K562 treated with DMSO at 1 percent for 4 hours (cell line): Measurements from ENCODE around the gene JRKL. TPM values are rescaled to one million over a fixed set of nuclear protein-coding genes. Genes with fewer than 3 reads are reported as not detected.

ENCODE experiments used
- total RNA-seq: library from RNA; unstranded; fragments of 300-600 nt; gene quantifications from 2 replicates; pipeline ENCODE4 v1.2.3, GENCODE V29; 2022; ENCODE audit not compliant: insufficient read depth

Gene JRKL
- 2.6 and 2.9 TPM in 2 replicates for total RNA-seq

DNA sequence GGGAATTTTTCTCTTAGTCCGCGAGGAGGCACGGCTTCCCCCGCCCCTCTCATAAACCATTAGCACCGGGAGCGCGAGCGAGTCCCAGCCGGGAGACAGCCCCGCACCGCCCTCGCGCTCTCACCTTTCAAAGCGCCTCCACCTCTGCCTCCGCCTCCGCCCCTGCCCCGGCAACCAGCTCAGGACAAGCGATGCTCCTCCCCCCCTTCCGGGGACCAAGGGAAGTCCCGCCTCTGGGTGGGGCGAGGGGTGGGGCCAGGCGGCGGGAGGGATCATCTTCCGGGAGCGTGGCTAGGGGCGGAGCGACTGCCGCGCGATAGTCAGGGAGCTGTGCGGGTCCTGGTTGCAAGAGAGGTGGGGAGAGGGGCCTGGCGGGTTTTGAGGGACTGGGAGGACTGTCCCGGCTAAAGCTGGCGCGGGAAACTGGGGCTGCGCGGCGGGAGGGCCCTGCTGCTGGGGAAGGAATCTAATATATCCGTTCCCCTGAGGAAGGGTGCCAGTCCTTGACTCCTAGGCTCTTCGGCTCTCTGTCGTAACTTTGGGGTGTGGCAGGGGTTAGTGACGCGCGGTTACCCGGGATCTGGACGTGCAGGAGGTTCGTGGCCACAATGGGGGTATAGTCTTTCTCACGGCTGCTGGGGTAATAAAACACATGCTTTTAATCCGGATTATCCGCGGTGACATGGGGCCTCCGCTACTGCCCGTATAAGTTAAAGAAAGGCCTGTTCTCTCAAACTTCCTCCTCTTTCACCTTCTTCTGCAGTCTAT lies at the start of gene JRKL, which contains the start of gene CCDC82:
Gene JRKL (plus strand): TSS at position 294 of the 768 bp plus-strand sequence. CDS start 637 bp downstream, outside the sequence.
Gene CCDC82 (minus strand): TSS at position 193 of the 768 bp plus-strand sequence. CDS start 5,165 bp downstream, outside the sequence.

DNA sequence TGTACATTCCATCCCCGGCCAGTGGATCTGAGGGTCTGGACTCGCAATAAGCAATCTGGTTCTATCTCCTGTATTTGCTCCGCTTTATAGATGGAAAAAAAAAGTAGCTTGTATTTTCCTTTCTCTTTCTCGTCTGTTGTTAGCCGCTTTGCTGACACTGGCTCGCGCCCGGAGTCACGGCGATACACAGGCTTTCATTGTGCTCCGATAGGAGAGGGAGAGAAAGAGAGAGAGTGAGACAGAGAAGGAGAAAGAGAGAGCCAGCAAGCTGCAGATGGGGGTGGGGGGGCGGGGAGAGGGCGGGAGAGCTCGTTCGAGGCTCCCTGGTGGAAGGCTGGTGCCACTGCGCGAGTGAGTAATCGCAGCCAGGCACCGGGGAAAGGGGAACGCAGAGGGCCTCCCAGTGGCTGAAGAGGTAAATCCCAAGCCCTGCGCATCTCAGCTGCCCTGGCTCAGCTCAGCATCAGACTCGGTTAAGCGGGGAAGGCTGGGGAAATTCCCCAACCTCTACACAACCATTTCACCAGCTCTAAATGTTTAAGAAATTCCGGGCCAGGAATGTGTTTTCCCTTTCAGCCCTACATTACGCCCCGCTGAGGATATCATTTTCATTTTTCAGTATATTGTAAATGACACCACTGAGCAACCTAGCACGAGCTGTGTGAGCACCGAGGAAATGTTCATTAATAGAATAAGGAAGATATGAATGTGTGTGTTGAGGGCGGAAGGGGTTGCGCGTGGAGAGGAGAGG lies 46.7 kb upstream of the JRKL start, which contains the start of gene MAML2:
Gene MAML2 (minus strand): TSS at position 235 of the 751 bp plus-strand sequence. CDS start 1,300 bp downstream, outside the sequence.

Other genes with a start within 250 kb of the JRKL start
- gene MAML2, start 46.8 kb upstream of the JRKL start, total RNA-seq: 5.8 and 7.3 TPM in 2 replicates
- 12.7 and 22.5 TPM in 2 replicates for gene CCDC82, start 101 bp upstream of the JRKL start, total RNA-seq